SU-DHL-6 (cell line): ENCODE measurements around the gene SPRED2.

ENCODE experiments used
- H2AFZ ChIP-seq: fragments of 200-600 bp; sonication (generic); 2 replicates; pipeline ENCODE4 v1.6.1; 2014; ENCODE audit warnings: low read depth, mild to moderate bottlenecking, moderate library complexity, mixed read lengths, antibody characterized with exemption, low read length; ENCODE audit not compliant: severe bottlenecking
- H3F3A ChIP-seq: fragments of 200-600 bp; shearing (Covaris generic); 2 replicates; pipeline ENCODE4 v1.6.0; 2016; ENCODE audit warnings: antibody characterized with exemption, mild to moderate bottlenecking; ENCODE audit not compliant: insufficient read depth
- H3K27ac ChIP-seq: fragments of 200-600 bp; sonication (generic); 2 replicates; pipeline ENCODE4 v1.5.1; 2016; ENCODE audit warnings: low read depth, mild to moderate bottlenecking, low read length, moderate library complexity, mixed read lengths
- H3K27me3 ChIP-seq: fragments of 200-600 bp; sonication (generic), shearing (Covaris generic); 2 replicates; pipeline ENCODE4 v1.6.0; 2014; ENCODE audit warnings: mild to moderate bottlenecking, low read length
- H3K36me3 ChIP-seq: fragments of 200-600 bp; sonication (generic); 2 replicates; pipeline ENCODE4 v1.6.1; 2014; ENCODE audit warnings: mild to moderate bottlenecking, low read length, mixed read lengths
- H3K4me2 ChIP-seq: fragments of 300-600, 200-600 bp; shearing (Covaris generic), sonication (generic); 2 replicates; pipeline ENCODE4 v1.6.0; 2014; ENCODE audit warnings: low read length, low read depth, mild to moderate bottlenecking; ENCODE audit not compliant: poor library complexity, severe bottlenecking
- H3K4me3 ChIP-seq: fragments of 200-600 bp; sonication (generic); 2 replicates; pipeline ENCODE4 v1.5.1; 2014; ENCODE audit warnings: antibody characterized with exemption, low read length, mild to moderate bottlenecking, mixed read lengths; ENCODE audit not compliant: insufficient read depth, poor library complexity, severe bottlenecking
- H3K79me2 ChIP-seq: fragments of 200-600 bp; sonication (generic); 2 replicates; pipeline ENCODE4 v1.6.1; 2014; ENCODE audit warnings: mild to moderate bottlenecking, low read length, moderate library complexity; ENCODE audit not compliant: insufficient read depth
- H3K9ac ChIP-seq: fragments of 200-600 bp; sonication (generic); 2 replicates; pipeline ENCODE4 v1.7.0; 2014; ENCODE audit warnings: mild to moderate bottlenecking, low read length
- H3K9me2 ChIP-seq: fragments of 200-600 bp; sonication (generic); replicated peaks from 2 replicates; pipeline ENCODE4 v1.6.1; 2014; ENCODE audit warnings: low read length; ENCODE audit not compliant: insufficient read depth
- H3K9me3 ChIP-seq: fragments of 200-600 bp; sonication (generic); 2 replicates; pipeline ENCODE4 v1.6.1; 2014; ENCODE audit warnings: low read length, mixed read lengths; ENCODE audit not compliant: insufficient read depth
- H4K20me1 ChIP-seq: fragments of 200-600 bp; sonication (generic); 2 replicates; pipeline ENCODE4 v1.6.1; 2014; ENCODE audit warnings: low read depth, mild to moderate bottlenecking, antibody characterized with exemption, low read length, moderate library complexity, mixed read lengths
- CTCF ChIP-seq: fragments of 200-600 bp; sonication (generic); IDR thresholded peaks from one replicate; pipeline ENCODE4 v1.5.1; 2017; ENCODE audit warnings: antibody characterized with exemption, mild to moderate bottlenecking, low read length, moderate library complexity; ENCODE audit not compliant: insufficient read depth, poor library complexity, severe bottlenecking
- EZH2phosphoT487 ChIP-seq: fragments of 200-600 bp; sonication (generic), shearing (Covaris generic); conservative IDR thresholded peaks from 2 replicates; pipeline ENCODE4 v1.6.1; 2018; ENCODE audit warnings: mild to moderate bottlenecking, antibody characterized with exemption, low read length, moderate library complexity, mixed read lengths

The SPRED2 gene

GRCh38 chr2:65369574-65369973 lies 62.8 kb downstream of the SPRED2 start:
- 0 out of 2 replicates have a peak, but pooled peaks cover 6% of the 10 kb centered on the region for H3K36me3 ChIP-seq
- H4K20me1 ChIP-seq, result no peaks in the 10 kb centered on the region
- peak overlapping the region; percentile 49 for H3K4me3 ChIP-seq
- peak overlapping the region; percentile 84 for H3K4me2 ChIP-seq
- H3K27ac ChIP-seq, result peak overlapping the region; percentile 93
- no peaks in the 10 kb centered on the region for H3K9me3 ChIP-seq
- peaks cover 88% of the 10 kb centered on the region for H3K79me2 ChIP-seq
- peak overlapping the region; percentile 59 for H3K9ac ChIP-seq
- no peaks in the 10 kb centered on the region for H3K27me3 ChIP-seq
- peaks cover 83% of the 10 kb centered on the region for H3F3A ChIP-seq
- no peaks in the 10 kb centered on the region for H3K9me2 ChIP-seq
- TF ChIP-seq EZH2phosphoT487 (no peak), CTCF (no peak)
- H2AFZ ChIP-seq, result no peak overlapping the region

DNA sequence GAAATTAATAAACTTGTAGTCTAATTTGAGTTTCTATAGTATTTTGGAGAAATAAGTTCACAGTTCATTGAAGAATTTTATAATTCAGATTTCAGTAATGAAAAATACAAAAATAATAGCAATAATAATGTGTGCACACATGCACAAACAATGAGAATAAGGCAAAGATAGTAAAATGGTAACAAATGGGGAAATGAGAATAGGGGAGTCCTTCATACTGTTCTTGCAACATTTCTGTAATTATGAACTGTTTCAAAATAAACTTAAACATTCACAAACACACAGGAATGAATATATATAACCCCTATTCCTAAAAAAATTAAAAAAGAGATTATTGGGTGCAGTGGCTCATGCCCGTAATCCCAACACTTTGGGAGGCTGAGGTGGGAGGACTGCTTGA lies 63.9 kb downstream of the SPRED2 start:
- Histone ChIP-seq H4K20me1 (no peaks in the 10 kb centered on the region), H3K4me3 (peak overlapping the region; percentile 4), H3K9me3 (no peaks in the 10 kb centered on the region), H3K9ac (peak overlapping the region; percentile 59), H3K27me3 (no peaks in the 10 kb centered on the region), H3K4me2 (peak overlapping the region; percentile 84), H3K36me3 (0 out of 2 replicates have a peak, but pooled peaks cover under 1% of the 10 kb centered on the region), H3K27ac (peak overlapping the region; percentile 93), H3F3A (peaks cover 86% of the 10 kb centered on the region), H3K9me2 (no peaks in the 10 kb centered on the region), H3K79me2 (peaks cover 88% of the 10 kb centered on the region), H2AFZ (no peak overlapping the region)
- TF ChIP-seq CTCF (no peak), EZH2phosphoT487 (no peak)

- Histone ChIP-seq H3K27ac (peak overlapping the region; percentile 93), H4K20me1 (no peaks in the 10 kb centered on the region), H3K27me3 (no peaks in the 10 kb centered on the region), H2AFZ (no peak overlapping the region), H3K4me2 (peak overlapping the region; percentile 84), H3K9me3 (no peaks in the 10 kb centered on the region), H3K9ac (peak overlapping the region; percentile 59), H3K9me2 (no peaks in the 10 kb centered on the region), H3K4me3 (peak overlapping the region; percentile 63), H3K36me3 (no peaks in the 10 kb centered on the region), H3F3A (peaks cover 77% of the 10 kb centered on the region), H3K79me2 (peaks cover 88% of the 10 kb centered on the region)
- TF ChIP-seq EZH2phosphoT487 (no peak), CTCF (no peak)
These were observed 64.9 kb downstream of the SPRED2 start for GRCh38 chr2:65367524-65367923.
